ENCODE results near the gene HUS1B.
"Not testable (repeated sequence)": the region's sequence is repeated elsewhere in the genome, so short reads cannot be mapped to it uniquely, and the experiment has no call there.

Gene HUS1B

DNA sequence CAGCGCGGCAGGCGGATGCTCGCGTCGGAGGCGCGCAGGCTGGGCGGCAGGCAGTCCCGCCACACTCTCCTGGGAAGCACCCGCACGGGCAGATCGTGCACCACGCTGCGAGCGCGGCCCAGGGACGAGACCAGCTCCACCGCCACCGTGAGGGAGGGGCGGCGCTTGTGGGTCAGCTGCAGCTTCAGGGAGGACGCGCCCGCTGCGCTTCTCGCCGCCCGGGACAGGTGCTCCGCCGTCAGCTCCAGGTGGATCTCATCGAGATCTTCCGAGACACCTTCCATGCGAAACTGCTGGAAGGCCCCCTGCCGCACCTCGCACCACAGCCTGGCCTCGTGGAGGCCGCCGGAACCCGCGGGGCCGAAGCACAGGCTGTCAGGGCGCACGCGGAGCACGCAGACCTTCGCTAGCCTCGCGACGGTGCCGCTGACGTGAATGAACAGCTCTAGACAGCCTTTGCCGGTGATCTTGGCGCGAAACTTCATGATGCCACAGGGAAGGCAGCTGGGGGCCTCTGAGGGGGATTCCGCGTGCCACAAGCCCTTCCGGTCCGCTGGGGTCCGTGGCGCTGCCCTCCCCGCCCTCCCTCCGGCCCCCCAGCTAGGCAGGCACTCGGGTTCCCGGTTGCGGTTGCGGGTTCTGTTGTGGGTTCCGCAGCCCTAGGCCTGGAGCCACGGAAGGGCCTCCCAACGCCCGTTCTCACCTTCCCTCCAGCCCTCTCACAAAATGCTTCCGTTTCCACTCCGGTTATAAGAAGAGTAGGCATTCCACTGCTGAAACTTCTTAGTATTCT is at the start of gene HUS1B:
TSS of gene HUS1B (minus strand) at position 641 of the 793 bp plus-strand sequence. CDS start at position 485, 156 bp downstream.
- no peak for DNase-seq

DNA sequence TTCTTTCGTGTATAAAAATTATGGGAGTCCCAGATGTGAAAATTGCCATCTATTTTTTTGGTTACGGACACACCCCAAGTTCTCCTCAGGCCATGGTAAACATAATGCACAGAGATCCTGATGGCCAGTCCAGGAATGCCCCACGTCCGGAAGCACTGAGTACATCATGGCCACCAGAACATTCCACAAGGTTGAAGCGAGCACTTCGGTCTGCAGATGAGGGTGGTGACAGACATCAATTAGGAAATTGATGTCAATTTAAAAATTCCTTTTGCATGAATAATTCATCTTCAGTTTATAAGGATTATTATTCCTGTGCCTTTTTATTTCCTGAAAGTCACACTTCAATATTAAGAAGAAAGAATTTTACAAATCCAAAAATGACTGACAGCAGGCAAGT is 49.2 kb upstream of the HUS1B start:
- no peak for DNase-seq

DNA sequence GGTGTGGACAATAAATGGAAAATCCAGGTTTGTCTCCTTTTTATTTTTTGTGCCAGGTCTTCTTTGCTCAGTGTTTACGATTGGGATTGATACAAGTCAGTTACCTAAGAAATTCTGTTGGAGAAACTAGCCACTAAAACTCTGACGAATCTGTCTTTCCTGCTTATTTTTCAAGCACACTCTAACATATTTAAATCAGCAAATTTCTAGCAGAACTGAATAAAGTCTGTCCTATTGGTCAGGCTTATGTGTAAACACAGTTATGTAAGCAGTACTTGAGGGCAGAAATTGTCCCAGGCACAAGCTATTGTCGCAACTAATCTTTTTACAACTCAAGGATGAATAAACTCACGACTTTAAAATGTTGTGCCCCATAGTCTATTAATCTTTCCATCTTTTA is 48.1 kb upstream of the HUS1B start:
- no peak for DNase-seq

- DNase-seq, result no peak
These were observed 47.1 kb upstream of the HUS1B start for GRCh38 chr6:704046-704445.

DNA sequence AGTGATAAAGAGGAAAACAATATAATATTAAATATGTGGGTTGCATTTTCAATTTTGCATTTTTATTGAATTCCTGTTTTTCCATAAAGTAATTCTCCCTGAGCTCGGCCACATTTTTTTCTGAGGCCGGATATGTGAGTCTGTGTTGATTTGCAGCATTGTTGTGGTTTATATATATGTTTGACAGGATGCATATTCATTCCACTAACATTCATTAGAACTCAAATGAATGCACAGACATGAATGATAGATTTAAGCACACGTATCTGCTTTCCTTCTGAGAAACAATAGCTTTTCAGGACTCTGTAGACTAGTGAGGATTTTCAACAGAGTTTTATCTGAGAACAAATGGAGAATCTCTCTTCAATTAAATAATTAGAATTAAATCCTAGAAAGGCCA is 46.7 kb upstream of the HUS1B start:
- DNase-seq, result no peak

DNA sequence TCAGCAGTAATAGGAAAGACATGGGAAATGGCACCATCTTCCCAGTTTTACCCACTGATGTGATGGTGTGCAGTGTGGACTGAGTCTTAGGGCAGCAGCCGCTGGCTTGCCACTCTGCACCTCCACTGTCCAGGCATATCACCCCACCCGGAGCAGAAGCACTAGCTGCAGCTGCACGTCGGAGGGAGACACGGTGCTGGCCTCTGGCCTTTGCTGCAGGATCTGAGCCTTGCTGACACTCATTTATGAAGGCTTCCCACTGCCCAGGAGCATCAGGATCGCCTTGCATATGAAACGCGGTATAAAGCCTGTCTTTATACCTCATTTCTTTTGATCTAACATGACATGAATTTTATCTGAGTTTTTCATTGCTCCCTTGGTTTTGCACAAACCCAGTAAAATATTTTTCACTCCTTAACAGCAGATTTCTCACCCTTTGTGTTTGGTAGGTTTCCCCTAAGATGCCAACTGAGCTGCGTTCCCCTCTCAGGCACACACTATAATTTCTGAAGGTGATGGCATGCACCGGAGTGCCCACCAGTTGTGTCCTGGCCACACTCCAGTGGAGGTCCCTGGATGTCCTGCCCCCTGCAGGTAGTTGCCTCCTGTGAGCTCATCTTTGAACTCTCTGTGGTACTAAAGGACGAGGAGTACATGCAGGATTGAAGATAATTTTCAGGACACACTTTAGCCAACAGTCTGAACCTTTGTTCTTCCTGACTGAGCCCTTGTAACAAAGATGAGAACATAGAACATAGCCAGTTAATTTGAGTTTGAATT is 45.0 kb upstream of the HUS1B start:
- DNase-seq, result peak; percentile 7

- DNase-seq, result no peak
These were observed 44.3 kb upstream of the HUS1B start for GRCh38 chr6:701215-701614.

GRCh38 chr6:700490-700889 is 43.6 kb upstream of the HUS1B start:
- no peak for DNase-seq

DNA sequence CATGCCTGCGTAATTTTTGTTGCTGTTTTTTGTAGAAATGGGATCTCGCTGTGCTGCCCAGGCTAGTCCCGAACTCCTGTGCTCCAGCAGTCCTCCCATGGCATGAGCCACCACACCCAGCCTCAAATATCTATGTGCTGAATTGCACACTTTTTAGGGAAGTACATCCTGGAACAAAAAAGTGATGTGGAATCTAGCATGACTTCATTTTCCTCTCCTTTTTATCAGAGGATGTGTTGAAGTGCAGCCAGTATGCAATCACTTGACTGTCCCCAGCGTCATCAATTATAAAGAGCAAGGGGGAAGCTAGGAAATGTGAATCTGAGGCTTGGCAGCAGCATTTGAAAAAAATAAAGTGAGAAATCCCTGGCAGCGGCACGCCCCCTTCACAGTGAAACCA is 42.4 kb upstream of the HUS1B start:
- DNase-seq, result no peak

GRCh38 chr6:694431-695126 is 37.7 kb upstream of the HUS1B start:
- not testable (repeated sequence) for DNase-seq

DNA sequence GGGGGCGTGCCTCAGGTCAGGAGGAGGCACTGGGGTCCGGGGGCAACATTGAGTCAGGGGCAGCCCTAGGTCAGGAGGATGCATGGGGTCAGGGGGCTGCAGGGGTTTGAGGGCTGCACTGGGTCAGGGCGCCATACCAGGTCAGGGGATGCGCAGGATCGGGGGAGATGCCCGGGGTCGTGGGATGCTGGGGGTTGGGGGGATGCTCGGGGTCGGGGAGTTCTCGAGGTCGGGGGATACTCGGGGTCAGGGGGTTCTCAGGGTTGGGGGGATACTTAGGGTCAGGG is 36.8 kb upstream of the HUS1B start:
- no peak for DNase-seq

DNA sequence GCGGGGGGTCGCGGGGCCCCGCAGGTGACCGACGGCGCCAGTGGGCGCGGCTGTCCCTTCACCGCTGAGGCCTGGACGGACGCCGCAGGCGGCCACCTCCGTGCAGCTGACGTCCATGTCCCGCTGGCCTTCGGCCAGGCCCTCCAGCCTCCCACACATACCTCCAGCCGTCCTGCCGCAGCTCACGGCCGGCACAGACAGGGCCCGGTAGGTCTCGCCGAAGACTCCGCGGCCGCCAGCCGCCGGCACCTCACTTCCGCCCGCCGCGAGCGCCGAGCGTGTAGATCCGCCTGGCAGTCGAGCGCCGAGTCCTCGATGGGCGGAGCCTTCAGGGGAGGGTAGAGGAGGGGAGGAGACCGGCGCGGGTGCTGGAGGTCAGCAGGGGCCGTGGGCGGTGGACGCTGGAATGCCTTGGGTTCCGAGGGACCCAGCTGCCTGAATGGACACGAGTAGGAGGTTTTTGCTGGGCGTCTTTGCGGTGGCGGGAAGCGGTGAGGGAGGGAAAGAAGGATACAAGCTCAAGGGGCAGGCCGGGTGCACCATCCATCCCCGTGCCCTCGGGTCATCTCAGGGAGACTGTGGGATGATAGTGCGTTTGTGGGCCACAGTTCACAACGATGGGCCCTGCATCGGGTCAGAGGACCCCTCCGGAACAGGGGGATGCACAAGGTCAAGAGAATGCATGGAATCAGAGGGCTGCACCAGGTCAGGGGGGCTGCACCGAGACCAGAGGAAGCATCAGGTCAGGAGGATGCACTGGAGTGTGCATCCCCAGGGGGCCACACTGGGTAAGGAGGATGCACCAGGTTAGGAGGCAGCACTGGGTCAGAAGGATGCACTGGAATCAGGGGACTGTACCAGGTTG is 36.2 kb upstream of the HUS1B start, which contains the start of gene EXOC2:
TSS of gene EXOC2 (minus strand) at position 282 of the 865 bp plus-strand sequence. CDS start 55,321 bp downstream, outside the sequence.
- peak; percentile 87 for DNase-seq

GRCh38 chr6:692356-692851 is 35.5 kb upstream of the HUS1B start:
- DNase-seq, result peak; percentile 82

DNA sequence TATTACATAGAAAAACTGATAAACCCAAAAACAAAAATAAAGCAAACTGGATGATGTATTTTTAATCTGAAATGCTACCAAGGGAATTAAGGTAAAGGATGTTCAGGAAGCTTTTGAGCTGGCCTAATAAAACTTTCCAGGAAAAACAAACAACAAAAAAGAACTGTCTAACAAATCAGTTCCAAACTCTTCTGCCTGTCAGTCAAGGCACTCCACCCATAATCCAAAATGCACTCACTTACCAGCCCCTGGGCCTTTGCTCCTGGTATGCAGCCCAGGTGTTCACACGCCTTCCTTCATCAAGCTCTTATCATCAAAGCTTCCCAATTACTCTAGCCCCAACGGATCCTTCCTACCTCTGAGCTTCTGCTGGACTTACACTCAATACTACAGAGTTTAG is 32.3 kb upstream of the HUS1B start:
- DNase-seq, result no peak

DNA sequence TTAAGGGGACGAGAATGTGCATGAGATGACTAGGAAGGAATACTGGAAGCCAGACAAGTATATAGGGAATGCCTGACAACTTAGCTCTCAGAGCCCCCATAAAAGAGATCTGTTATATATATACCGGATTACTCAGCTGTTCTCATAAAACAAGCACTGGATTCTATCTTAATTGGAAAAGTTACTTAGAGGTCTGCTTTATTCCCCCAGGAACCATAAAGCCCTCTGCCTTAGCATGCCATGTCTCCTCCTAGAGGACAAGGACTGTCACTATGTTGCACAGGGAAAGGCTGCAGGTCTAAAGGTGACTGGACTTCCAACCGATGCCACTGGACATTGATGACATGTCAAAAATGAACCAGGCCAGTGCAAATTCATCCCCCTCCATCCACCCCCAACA is 29.6 kb upstream of the HUS1B start:
- DNase-seq, result no peak

DNA sequence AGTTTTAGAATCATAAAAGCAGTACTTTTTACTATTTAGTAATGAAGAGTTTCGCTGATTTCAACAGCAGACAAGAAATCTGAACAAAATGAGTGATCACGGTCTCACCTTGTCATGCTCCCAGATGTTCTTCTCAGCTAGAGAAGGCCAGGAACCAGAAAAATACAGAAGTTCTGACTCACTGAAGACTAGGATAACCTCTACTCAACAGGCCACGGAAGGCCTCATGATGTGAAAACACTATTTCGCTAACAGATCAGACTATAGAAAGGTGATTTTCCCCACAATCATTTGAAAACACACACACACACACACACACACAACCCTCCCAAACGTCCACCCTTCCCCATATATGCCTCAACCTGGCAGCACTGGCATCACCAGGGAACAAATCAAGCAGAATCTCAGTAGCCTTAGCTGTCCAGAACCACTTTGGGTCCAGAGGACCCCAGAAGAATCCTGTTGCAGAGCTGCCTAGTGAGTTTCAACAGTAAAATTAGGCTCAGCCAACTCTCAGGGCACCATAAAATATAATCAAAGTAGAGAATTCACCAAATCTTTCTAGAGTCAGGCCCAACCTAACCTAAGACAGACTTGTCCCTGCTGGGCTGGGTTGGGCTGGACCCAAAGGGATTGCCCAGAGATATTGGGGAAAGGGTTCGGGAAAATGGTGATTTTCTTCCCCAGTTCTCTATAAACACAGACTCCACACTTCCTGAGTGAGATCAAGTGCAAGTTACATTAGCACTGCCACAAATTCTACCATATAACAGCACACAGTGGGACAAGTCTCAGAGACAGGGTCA is 28.1 kb upstream of the HUS1B start:
- DNase-seq, result no peak

DNA sequence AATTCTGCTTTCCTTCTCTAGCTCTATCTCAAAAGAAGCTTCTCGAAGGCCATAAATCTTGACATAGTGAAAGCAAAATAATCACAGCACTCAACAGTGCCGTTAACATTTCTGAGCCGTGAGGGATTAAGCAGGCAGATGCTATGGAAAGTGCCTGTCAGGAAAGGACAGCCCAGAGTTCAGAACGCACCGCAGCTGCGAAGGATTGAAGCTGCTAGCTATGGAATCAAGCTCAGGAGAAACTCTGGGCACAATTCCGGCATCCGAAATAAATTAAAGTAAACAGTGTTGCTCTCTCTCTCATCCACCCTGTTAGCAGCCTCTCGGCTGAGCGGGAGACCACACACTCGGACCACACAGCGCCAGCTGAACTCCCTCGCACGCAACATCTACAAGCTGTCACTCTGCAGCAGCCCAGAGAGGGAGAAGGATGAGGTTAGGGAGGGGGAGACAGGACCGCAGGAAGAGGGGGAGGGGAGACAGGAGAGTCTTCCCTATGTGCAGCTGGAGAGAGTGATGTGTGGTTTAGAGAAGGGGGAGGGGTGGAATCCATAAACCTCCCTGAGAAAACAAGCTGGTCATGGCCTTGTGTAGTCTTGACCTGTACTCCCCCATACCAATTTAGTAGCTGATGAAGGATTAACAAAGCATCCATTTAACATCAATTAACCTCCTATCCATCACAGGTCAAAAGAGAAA is 27.0 kb upstream of the HUS1B start:
- no peak for DNase-seq

- no peak for DNase-seq
These were observed 23.9 kb upstream of the HUS1B start for GRCh38 chr6:680666-681340.

DNA sequence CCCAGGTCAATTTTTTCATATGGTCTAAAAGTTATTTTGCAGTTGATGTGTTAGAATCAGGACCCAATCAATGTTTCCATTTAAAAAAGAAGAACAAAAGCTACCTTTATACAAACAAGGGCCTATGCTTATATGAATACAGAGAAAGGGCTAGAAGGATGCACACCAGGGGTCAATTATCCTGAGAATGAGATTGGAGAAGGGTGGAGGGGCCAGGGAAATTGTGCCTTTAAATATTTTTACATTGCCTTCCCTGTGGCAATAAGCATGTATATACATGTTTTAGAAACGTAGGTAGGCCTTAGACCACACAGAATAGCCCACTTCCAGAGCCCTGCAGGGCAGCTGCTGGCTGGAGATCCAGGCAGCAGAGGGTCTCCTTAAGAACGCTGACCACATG is 23.4 kb upstream of the HUS1B start:
- DNase-seq, result no peak

DNA sequence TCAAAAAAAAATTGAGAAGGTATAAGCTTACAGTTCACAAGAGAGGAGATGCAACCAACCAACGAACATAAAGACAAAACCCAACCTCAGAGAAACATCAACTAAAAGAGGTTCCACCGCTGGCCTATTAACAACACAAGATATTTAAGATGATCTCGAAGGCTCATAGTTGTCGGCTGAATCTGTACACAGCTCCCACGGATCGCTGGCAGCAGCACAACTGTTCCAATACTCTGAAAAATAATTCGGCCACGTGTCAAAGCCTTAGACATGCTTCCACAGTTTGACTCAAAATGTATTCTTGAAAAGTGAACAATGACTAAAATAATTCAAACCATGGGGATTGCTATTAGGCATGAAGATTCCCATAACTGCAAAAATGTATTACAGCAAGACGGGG is 22.4 kb upstream of the HUS1B start:
- DNase-seq, result no peak

All from CD4-positive, alpha-beta T cell treated with Interleukin-10 for 1 hour (primary cell).